H9 (cell line): ENCODE data around the gene CCL7. TPM values are rescaled to one million over a fixed set of nuclear protein-coding genes. Genes with fewer than 3 reads are reported as not detected.

Experiments
- DNase-seq: peaks from one replicate; pipeline ENCODE4 v3.0.0-alpha.2; 2017
- H2AFZ ChIP-seq: one replicate; pipeline ENCODE4 v1.6.1; 2013; ENCODE audit warnings: mild to moderate bottlenecking, low read length, control low read depth, moderate library complexity
- H2AK5ac ChIP-seq: 2 replicates; pipeline ENCODE4 v1.6.1; 2013; ENCODE audit warnings: low read length, control low read depth, mixed read lengths; ENCODE audit not compliant: insufficient read length
- H2BK120ac ChIP-seq: one replicate; pipeline ENCODE4 v1.6.1; 2013; ENCODE audit warnings: low read depth, mild to moderate bottlenecking, low read length, control low read depth, inconsistent platforms; ENCODE audit not compliant: poor library complexity, severe bottlenecking
- H2BK12ac ChIP-seq: 2 replicates; pipeline ENCODE4 v1.6.1; 2013; ENCODE audit warnings: low read length, control low read depth, mixed read lengths, low read depth; ENCODE audit not compliant: insufficient read length
- H2BK15ac ChIP-seq: 2 replicates; pipeline ENCODE4 v1.6.1; 2013; ENCODE audit warnings: low read depth, low read length, control low read depth
- H2BK20ac ChIP-seq: one replicate; pipeline ENCODE4 v1.6.1; 2013; ENCODE audit warnings: low read depth, mild to moderate bottlenecking, low read length, control low read depth, inconsistent platforms; ENCODE audit not compliant: poor library complexity, severe bottlenecking
- H2BK5ac ChIP-seq: 2 replicates; pipeline ENCODE4 v1.6.1; 2013; ENCODE audit warnings: low read length, control low read depth, mixed read lengths; ENCODE audit not compliant: insufficient read length
- H3K14ac ChIP-seq: 2 replicates; pipeline ENCODE4 v1.6.1; 2013; ENCODE audit warnings: low read length, control low read depth; ENCODE audit not compliant: insufficient read depth
- H3K18ac ChIP-seq: 2 replicates; pipeline ENCODE4 v1.6.1; 2013; ENCODE audit warnings: low read depth, mild to moderate bottlenecking, mixed read lengths, low read length, control low read depth; ENCODE audit not compliant: insufficient read length
- H3K23ac ChIP-seq: 2 replicates; pipeline ENCODE4 v1.6.1; 2013; ENCODE audit warnings: low read length, control low read depth, mixed read lengths, low read depth; ENCODE audit not compliant: insufficient read length
- H3K23me2 ChIP-seq: 2 replicates; pipeline ENCODE4 v1.6.1; 2013; ENCODE audit warnings: low read depth, mild to moderate bottlenecking, mixed read lengths, low read length, control low read depth; ENCODE audit not compliant: insufficient read length, poor library complexity, severe bottlenecking
- H3K27ac ChIP-seq: 2 replicates; pipeline ENCODE4 v1.5.1; 2013; ENCODE audit warnings: low read length, control low read depth, mixed read lengths, low read depth; ENCODE audit not compliant: insufficient read length
- H3K27me3 ChIP-seq: 2 replicates; pipeline ENCODE4 v1.6.1; 2013; ENCODE audit warnings: low read length, control low read depth, inconsistent platforms; ENCODE audit not compliant: insufficient read depth
- H3K4ac ChIP-seq: 2 replicates; pipeline ENCODE4 v1.6.1; 2013; ENCODE audit warnings: low read depth, mild to moderate bottlenecking, control low read depth, inconsistent platforms, low read length, moderate library complexity
- H3K4me1 ChIP-seq: 2 replicates; pipeline ENCODE4 v1.6.1; 2013; ENCODE audit warnings: low read length, control low read depth, inconsistent platforms; ENCODE audit not compliant: insufficient read depth
- H3K4me2 ChIP-seq: 2 replicates; pipeline ENCODE4 v1.6.1; 2013; ENCODE audit warnings: low read length, control low read depth, mixed read lengths; ENCODE audit not compliant: insufficient read length, insufficient read depth
- H3K56ac ChIP-seq: 2 replicates; pipeline ENCODE4 v1.6.1; 2013; ENCODE audit warnings: low read depth, mild to moderate bottlenecking, mixed read lengths, low read length, control low read depth; ENCODE audit not compliant: insufficient read length
- H3K79me1 ChIP-seq: 2 replicates; pipeline ENCODE4 v1.6.1; 2013; ENCODE audit warnings: low read depth, mild to moderate bottlenecking, moderate library complexity, low read length, control low read depth, inconsistent platforms; ENCODE audit not compliant: insufficient read depth, poor library complexity, severe bottlenecking
- H3K79me2 ChIP-seq: 2 replicates; pipeline ENCODE4 v1.6.1; 2013; ENCODE audit warnings: low read length, control low read depth, inconsistent platforms; ENCODE audit not compliant: insufficient read depth
- H3K9ac ChIP-seq: 2 replicates; pipeline ENCODE4 v1.6.1; 2013; ENCODE audit warnings: low read length, control low read depth, mixed read lengths; ENCODE audit not compliant: insufficient read length; ENCODE audit errors: extremely low read depth
- H3K9me3 ChIP-seq: one replicate; pipeline ENCODE4 v1.6.1; 2013; ENCODE audit warnings: low read depth, low read length, inconsistent platforms; ENCODE audit not compliant: control insufficient read depth
- H3T11ph ChIP-seq: one replicate; pipeline ENCODE4 v1.6.1; 2013; ENCODE audit warnings: mild to moderate bottlenecking, low read length, control low read depth, inconsistent platforms
- H4K20me1 ChIP-seq: one replicate; pipeline ENCODE4 v1.6.1; 2013; ENCODE audit not compliant: control insufficient read depth, insufficient read length, insufficient read depth
- H4K5ac ChIP-seq: 2 replicates; pipeline ENCODE4 v1.6.1; 2013; ENCODE audit warnings: low read depth, mild to moderate bottlenecking, mixed read lengths, low read length, control low read depth; ENCODE audit not compliant: insufficient read length
- H4K8ac ChIP-seq: replicated peaks from 2 replicates; pipeline ENCODE4 v1.6.1; 2013; ENCODE audit warnings: low read length, control low read depth, mixed read lengths, low read depth; ENCODE audit not compliant: insufficient read length
- H4K91ac ChIP-seq: 2 replicates; pipeline ENCODE4 v1.6.1; 2013; ENCODE audit warnings: low read depth, mild to moderate bottlenecking, moderate library complexity, mixed read lengths, low read length, control low read depth; ENCODE audit not compliant: insufficient read length
- H3K27ac Mint-ChIP-seq, 3 experiments: 2 replicates in 2 of 3; 3 replicates in 1 of 3; pipeline ENCODE4 v1.8.0; 2020 to 2021; ENCODE audit warnings: mixed read lengths in 3 of 3, mild to moderate bottlenecking in 1 of 3, moderate library complexity in 1 of 3
- H3K27me3 Mint-ChIP-seq: 2 replicates; pipeline ENCODE4 v1.8.0; 2021; ENCODE audit warnings: low read depth, mild to moderate bottlenecking, moderate library complexity, mixed read lengths
- H3K36me3 Mint-ChIP-seq, 3 experiments: 2 replicates in 2 of 3; 3 replicates in 1 of 3; pipeline ENCODE4 v1.8.0; 2020 to 2021; ENCODE audit warnings: low read depth in 3 of 3, mixed read lengths in 3 of 3; ENCODE audit not compliant: insufficient read depth in 1 of 3
- H3K4me1 Mint-ChIP-seq, 2 experiments: 2 replicates each; pipeline ENCODE4 v1.8.0; 2020; ENCODE audit warnings: mixed read lengths in 2 of 2
- H3K4me3 Mint-ChIP-seq, 2 experiments: 2 replicates in 1 of 2; 3 replicates in 1 of 2; pipeline ENCODE4 v1.8.0; 2020 to 2021; ENCODE audit warnings: mild to moderate bottlenecking in 2 of 2, mixed read lengths in 2 of 2, moderate library complexity in 1 of 2
- H3K9me3 Mint-ChIP-seq, 2 experiments: 2 replicates in 1 of 2; 3 replicates in 1 of 2; pipeline ENCODE4 v1.8.0; 2020; ENCODE audit warnings: mild to moderate bottlenecking in 2 of 2, mixed read lengths in 2 of 2, moderate library complexity in 1 of 2
- CTCF ChIP-seq: fragments of 200-600 bp; sonication (generic); conservative IDR thresholded peaks from 3 replicates; pipeline ENCODE4 v1.8.0; 2021; ENCODE audit warnings: antibody characterized with exemption, mild to moderate bottlenecking
- WGBS: extraction: QIAGEN DNeasy Blood & Tissue Kit; methylation state at CpG from one replicate; pipeline ENCODE4 v1.1.7; 2013; ENCODE audit warnings: missing lambda C conversion rate, low lambda C conversion rate, mixed read lengths; ENCODE audit not compliant: insufficient read length; ENCODE audit errors: extremely low coverage; 5-methylcytosine and 5-hydroxymethylcytosine counted together
- total RNA-seq: library from RNA; stranded (reverse); gene quantifications from 2 replicates; pipeline ENCODE4 v1.2.1, GENCODE V29; 2021

CCL7 gene
- total RNA-seq, 1 experiment from 2014 or later: not detected

DNA sequence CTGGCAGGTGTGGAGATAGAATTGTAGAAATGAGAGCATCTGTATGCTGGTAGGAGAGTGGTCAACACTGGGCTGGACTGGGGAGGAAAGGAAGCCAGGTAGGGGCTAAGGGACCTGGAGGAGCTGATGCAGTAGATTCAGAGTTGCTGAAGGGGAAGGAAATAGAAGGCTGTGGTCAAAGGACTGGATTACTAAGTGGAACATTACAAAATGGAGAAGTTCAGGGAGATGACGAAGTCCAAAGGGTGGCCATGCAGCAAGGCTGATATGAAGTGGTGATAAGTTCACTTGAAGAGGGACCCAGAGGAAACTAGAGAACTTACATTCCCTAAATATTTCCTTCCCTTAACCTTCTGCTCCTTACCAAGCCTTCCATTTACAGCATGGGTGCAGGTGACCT is 23.6 kb upstream of the CCL7 start:
- Mint-ChIP-seq H3K9me3 (no peaks in the 10 kb centered on the region), H3K4me1 (peaks cover 22% of the 10 kb centered on the region in 2 experiments), H3K36me3 (no peaks in the 10 kb centered on the region; a peak in 1 of 7 replicates), H3K27me3 (peaks cover 2% of the 10 kb centered on the region), H3K27ac (no peak overlapping the region), H3K4me3 (no peak overlapping the region)
- H3K9me3 ChIP-seq: no peaks in the 10 kb centered on the region
- no peak overlapping the region for H2AFZ ChIP-seq
- H2BK20ac ChIP-seq: no peak overlapping the region
- no peaks in the 10 kb centered on the region for H4K20me1 ChIP-seq
- no peak overlapping the region for H3K9ac ChIP-seq
- H3K56ac ChIP-seq: no peak overlapping the region
- no peak for DNase-seq
- no peak overlapping the region for H4K5ac ChIP-seq
- no peak overlapping the region for H4K91ac ChIP-seq
- H3T11ph ChIP-seq: no peak overlapping the region
- H3K4ac ChIP-seq: no peak overlapping the region
- no peak overlapping the region for H3K27ac ChIP-seq
- H3K79me2 ChIP-seq: no peaks in the 10 kb centered on the region
- no peaks in the 10 kb centered on the region for H3K27me3 ChIP-seq
- H3K14ac ChIP-seq: no peak overlapping the region
- H4K8ac ChIP-seq: no peak overlapping the region
- no peak overlapping the region for H2BK5ac ChIP-seq
- H3K79me1 ChIP-seq: no peaks in the 10 kb centered on the region
- no peak overlapping the region for H2AK5ac ChIP-seq
- no peak overlapping the region for H3K23ac ChIP-seq
- no peak overlapping the region for H2BK15ac ChIP-seq
- no peak overlapping the region for H2BK120ac ChIP-seq
- no peak overlapping the region for H2BK12ac ChIP-seq
- H3K4me2 ChIP-seq: no peak overlapping the region
- H3K4me1 ChIP-seq: no peaks in the 10 kb centered on the region; the same call in 1 of the 2 replicates
- TF ChIP-seq CTCF: no peak
- WGBS: no CpG with 5 or more reads among the region's 1 CpG
- H3K23me2 ChIP-seq: no peaks in the 10 kb centered on the region
- no peak overlapping the region for H3K18ac ChIP-seq
